Epithelial cell of esophagus (primary cell): Measurements from ENCODE around the gene MYLK4.

Experiments used
- DNase-seq: peaks from one replicate; pipeline ENCODE4 v3.0.0; 2010; ENCODE audit warnings: low read depth
- H3K4me3 ChIP-seq: 2 replicates; pipeline ENCODE4 v1.5.1; 2011; ENCODE audit warnings: mild to moderate bottlenecking, low read length, control low read depth
- CTCF ChIP-seq: IDR thresholded peaks from 2 replicates; pipeline ENCODE4 v1.5.1; 2011; ENCODE audit warnings: low read depth, mild to moderate bottlenecking, low read length, control low read depth, inconsistent platforms; ENCODE audit not compliant: insufficient read depth; ENCODE audit errors: missing control alignments

Gene MYLK4

GRCh38 chr6:2768696-2769095, 18.0 kb upstream of the MYLK4 start:
- DNase-seq: no peak
- H3K4me3 ChIP-seq: no peak overlapping the region
- TF ChIP-seq CTCF: no peak

GRCh38 chr6:2767657-2768524, 17.2 kb upstream of the MYLK4 start:
- no peak for TF ChIP-seq CTCF
- no peak for DNase-seq
- peak overlapping the region; percentile 84 for H3K4me3 ChIP-seq

- H3K4me3 ChIP-seq: peak overlapping the region; percentile 84
- DNase-seq: no peak
- no peak for TF ChIP-seq CTCF
These were observed 16.3 kb upstream of the MYLK4 start for GRCh38 chr6:2766767-2767656.

- no peak for TF ChIP-seq CTCF
- peak; percentile 60 for DNase-seq
- peak overlapping the region; percentile 84 for H3K4me3 ChIP-seq
These were observed 15.4 kb upstream of the MYLK4 start for GRCh38 chr6:2765896-2766766.

GRCh38 chr6:2765166-2765895, 14.6 kb upstream of the MYLK4 start, which contains the start of gene WRNIP1:
WRNIP1 (plus strand) TSS chr6:2765393; CDS start chr6:2765623, 230 bp downstream.
- peak within 1 kb of the TSS; percentile 84 for H3K4me3 ChIP-seq
- DNase-seq: peak; percentile 99
- TF ChIP-seq CTCF: peak; percentile 6
